PC-9 (cell line): Measurements from ENCODE around the gene CHSY1. TPM values are rescaled to one million over a fixed set of nuclear protein-coding genes. Genes with fewer than 3 reads are reported as not detected.

Experiments
- BruUV-seq: library from RNA; stranded (reverse); fragments of 400-500 nt; replicated peaks from 2 replicates; lab custom pipeline; 2021; lab: Mats Ljungman, UMichigan
- CTCF ChIA-PET: fragments of 300-600 bp; sonication (Branson Sonifier 250); formaldehyde crosslinking; loops from one replicate; lab custom pipeline; 2022; ENCODE audit warnings: antibody characterized with exemption; lab: Charles Lee
- POLR2A ChIA-PET: fragments of 300-600 bp; sonication (Branson Sonifier 250); formaldehyde crosslinking; loops from one replicate; lab custom pipeline; 2022; ENCODE audit warnings: antibody characterized with exemption; ENCODE audit not compliant: unreplicated experiment; lab: Charles Lee
- DNase-seq, 2 experiments: peaks; one replicate each; pipeline versions ENCODE4 v3.0.0 to v3.0.0-alpha.2; 2015 to 2022; ENCODE audit warnings: mixed read lengths in 1 of 2
- H2AFZ ChIP-seq: fragments of 200-600 bp; sonication (generic); 2 replicates; pipeline ENCODE4 v1.8.1; 2017; ENCODE audit warnings: antibody characterized with exemption
- H3F3A ChIP-seq: fragments of 200-600 bp; sonication (generic); 2 replicates; pipeline ENCODE4 v1.8.1; 2017; ENCODE audit warnings: antibody characterized with exemption, mild to moderate bottlenecking, low read depth; ENCODE audit not compliant: insufficient read depth
- H3K27ac ChIP-seq: fragments of 200-600 bp; sonication (generic); 2 replicates; pipeline ENCODE4 v1.6.1; 2016; ENCODE audit warnings: mixed run types
- H3K27me3 ChIP-seq: fragments of 200-600 bp; sonication (generic); 2 replicates; pipeline ENCODE4 v1.6.1; 2016; ENCODE audit warnings: low read depth, mixed run types; ENCODE audit not compliant: insufficient read depth
- H3K36me3 ChIP-seq: fragments of 200-600 bp; sonication (generic); 2 replicates; pipeline ENCODE4 v1.6.1; 2016; ENCODE audit warnings: low read depth, mixed run types
- H3K4me1 ChIP-seq: fragments of 200-600 bp; sonication (generic); replicated peaks from 2 replicates; pipeline ENCODE4 v1.6.1; 2016; ENCODE audit warnings: mixed run types; ENCODE audit not compliant: insufficient read depth
- H3K4me2 ChIP-seq: fragments of 200-600 bp; sonication (generic); 2 replicates; pipeline ENCODE4 v1.6.1; 2017; ENCODE audit warnings: mixed run types
- H3K4me3 ChIP-seq: fragments of 200-600 bp; sonication (generic); 2 replicates; pipeline ENCODE4 v1.6.1; 2016; ENCODE audit warnings: mixed run types
- H3K79me2 ChIP-seq: fragments of 200-600 bp; sonication (generic); 2 replicates; pipeline ENCODE4 v1.6.1; 2017; ENCODE audit warnings: low read depth, mixed run types
- H3K9me2 ChIP-seq: fragments of 200-600 bp; sonication (generic); 2 replicates; pipeline ENCODE4 v1.8.1; 2017; ENCODE audit warnings: mild to moderate bottlenecking; ENCODE audit not compliant: insufficient read depth
- H3K9me3 ChIP-seq: fragments of 200-600 bp; sonication (generic); 2 replicates; pipeline ENCODE4 v1.8.1; 2016; ENCODE audit warnings: low read depth; ENCODE audit not compliant: insufficient read depth
- H4K20me1 ChIP-seq: fragments of 200-600 bp; sonication (generic); 2 replicates; pipeline ENCODE4 v1.8.1; 2017; ENCODE audit not compliant: insufficient read depth
- CTCF ChIP-seq: fragments of 200-600 bp; sonication (generic); conservative IDR thresholded peaks from 2 replicates; pipeline ENCODE4 v1.6.1; 2017; ENCODE audit warnings: mixed run types, antibody characterized with exemption, mild to moderate bottlenecking, moderate library complexity
- EZH2 ChIP-seq: fragments of 200-600 bp; sonication (generic); IDR thresholded peaks from 2 replicates; pipeline ENCODE4 v1.8.0; 2017; ENCODE audit warnings: antibody characterized with exemption, low read depth
- intact Hi-C: fragments of 100-400 bp; cut with micrococcal nuclease; formaldehyde crosslinking; loops from one replicate; pipeline ENCODE4 v1.10.0; 2022; ENCODE audit not compliant: unreplicated experiment
- total RNA-seq: library from RNA; stranded (reverse); gene quantifications from 2 replicates; pipeline ENCODE4 v1.2.3, GENCODE V29; 2021

Gene CHSY1
- total RNA-seq, 1 experiment from 2014 or later, result 10.7 TPM

- no peak overlapping the region for H3K27ac ChIP-seq
- H4K20me1 ChIP-seq, result no peaks in the 10 kb centered on the region
- DNase-seq, result no peak
- no peak overlapping the region for H2AFZ ChIP-seq
- no peaks in the 10 kb centered on the region for H3F3A ChIP-seq
- no peaks in the 10 kb centered on the region for H3K36me3 ChIP-seq
- H3K4me3 ChIP-seq, result no peak overlapping the region
- no peak overlapping the region for H3K4me2 ChIP-seq
- intact Hi-C loops, result no loop called here
- no TSS peak for BruUV-seq
- TF ChIP-seq EZH2 (no peak), CTCF (no peak)
- ChIA-PET CTCF (no interaction called here), POLR2A (no interaction called here)
- H3K9me2 ChIP-seq, result no peaks in the 10 kb centered on the region
- no peaks in the 10 kb centered on the region for H3K27me3 ChIP-seq
- no peaks in the 10 kb centered on the region for H3K9me3 ChIP-seq
- no peaks in the 10 kb centered on the region for H3K4me1 ChIP-seq
- no peaks in the 10 kb centered on the region for H3K79me2 ChIP-seq
Observed at GRCh38 chr15:101137312-101137940, 114.4 kb downstream of the CHSY1 start.

- Histone ChIP-seq H3K4me2 (no peak overlapping the region), H3K4me1 (no peaks in the 10 kb centered on the region), H4K20me1 (no peaks in the 10 kb centered on the region), H3K27ac (no peak overlapping the region), H3K36me3 (no peaks in the 10 kb centered on the region), H3K4me3 (no peak overlapping the region), H3F3A (no peaks in the 10 kb centered on the region), H3K27me3 (no peaks in the 10 kb centered on the region), H2AFZ (no peak overlapping the region), H3K79me2 (no peaks in the 10 kb centered on the region), H3K9me3 (no peaks in the 10 kb centered on the region), H3K9me2 (no peaks in the 10 kb centered on the region)
- BruUV-seq, result no TSS peak
- intact Hi-C loops, result no loop called here
- CTCF ChIA-PET, result no interaction called here
- TF ChIP-seq CTCF (no peak), EZH2 (no peak)
- POLR2A ChIA-PET, result interaction anchor here (0.6 kb wide), 1 partner anchor 221 kb away, joined by 4 read pairs; no protein-coding TSS in a partner anchor
- DNase-seq, result no peak
Observed at GRCh38 chr15:101136381-101137268, 115.2 kb downstream of the CHSY1 start.

GRCh38 chr15:101135532-101136166 is 116.2 kb downstream of the CHSY1 start:
- Histone ChIP-seq H3K9me2 (no peaks in the 10 kb centered on the region), H3K4me3 (no peak overlapping the region), H4K20me1 (no peaks in the 10 kb centered on the region), H3K4me2 (no peak overlapping the region), H3K79me2 (no peaks in the 10 kb centered on the region), H3K4me1 (no peaks in the 10 kb centered on the region), H2AFZ (no peak overlapping the region), H3K27ac (no peak overlapping the region), H3K27me3 (no peaks in the 10 kb centered on the region), H3K9me3 (no peaks in the 10 kb centered on the region), H3F3A (no peaks in the 10 kb centered on the region), H3K36me3 (no peaks in the 10 kb centered on the region)
- ChIA-PET POLR2A (no interaction called here), CTCF (no interaction called here)
- no peak for TF ChIP-seq CTCF
- BruUV-seq, result no TSS peak
- intact Hi-C loops, result no loop called here
- DNase-seq, result no peak
